ENCODE results near the gene ATP2A3.

Gene ATP2A3

GRCh38 chr17:3921006-3921405, 43.2 kb downstream of the ATP2A3 start:
- no peak overlapping the region for H3K4me2 ChIP-seq (ENCODE audit: low read depth, low read length, poor library complexity, severe bottlenecking)

GRCh38 chr17:3919123-3919624, 45.1 kb downstream of the ATP2A3 start:
- H3K4me1 ChIP-seq (ENCODE audit: insufficient read depth, low read length, poor library complexity, severe bottlenecking): peaks cover 35% of the 10 kb centered on the region
- no peak overlapping the region for H2AFZ ChIP-seq (ENCODE audit: low read length)
- H3K4me3 ChIP-seq (ENCODE audit: low read length, poor library complexity, severe bottlenecking): no peak overlapping the region
- peaks cover 40% of the 10 kb centered on the region for H3K79me2 ChIP-seq (ENCODE audit: insufficient read depth, low read length)
- no peaks in the 10 kb centered on the region for H3F3A ChIP-seq (ENCODE audit: low read depth)
- no peaks in the 10 kb centered on the region for H3K9me3 ChIP-seq (ENCODE audit: insufficient read depth, low read depth, low read length)
- TF ChIP-seq EZH2phosphoT487 (IDR thresholded peaks at IDR 0.05; ENCODE audit: borderline replicate concordance) (no peak), CTCF (conservative IDR thresholded peaks at IDR 0.05; ENCODE audit: low read length) (no peak)
- H3K36me3 ChIP-seq (ENCODE audit: insufficient read depth, low read length): peaks cover 2% of the 10 kb centered on the region; the same call in 1 of the 2 replicates
- H3K4me2 ChIP-seq (ENCODE audit: low read depth, low read length, poor library complexity, severe bottlenecking): peak overlapping the region; percentile 39
- no peaks in the 10 kb centered on the region for H3K9me2 ChIP-seq (replicated peaks; ENCODE audit: low read depth, low read length)
- H3K27me3 ChIP-seq (ENCODE audit: insufficient read depth, low read length, poor library complexity, severe bottlenecking): no peaks in the 10 kb centered on the region
- H3K9ac ChIP-seq (ENCODE audit: low read depth, low read length, poor library complexity, severe bottlenecking): peak overlapping the region; percentile 54
- peaks cover 14% of the 10 kb centered on the region for H4K20me1 ChIP-seq (ENCODE audit: insufficient read depth, low read length, poor library complexity, severe bottlenecking)

More at GRCh38 chr17:3921006-3921405, 43.2 kb downstream of the ATP2A3 start:
- H3K4me3 ChIP-seq (ENCODE audit: low read length, poor library complexity, severe bottlenecking): no peak overlapping the region
- no peaks in the 10 kb centered on the region for H4K20me1 ChIP-seq (ENCODE audit: insufficient read depth, low read length, poor library complexity, severe bottlenecking)
- H3K27me3 ChIP-seq (ENCODE audit: insufficient read depth, low read length, poor library complexity, severe bottlenecking): no peaks in the 10 kb centered on the region
- peaks cover 27% of the 10 kb centered on the region for H3K4me1 ChIP-seq (ENCODE audit: insufficient read depth, low read length, poor library complexity, severe bottlenecking)
- H3F3A ChIP-seq (ENCODE audit: low read depth): no peaks in the 10 kb centered on the region
- peak overlapping the region; percentile 19 for H3K9ac ChIP-seq (ENCODE audit: low read depth, low read length, poor library complexity, severe bottlenecking)
- H3K9me3 ChIP-seq (ENCODE audit: insufficient read depth, low read depth, low read length): no peaks in the 10 kb centered on the region
- TF ChIP-seq EZH2phosphoT487 (IDR thresholded peaks at IDR 0.05; ENCODE audit: borderline replicate concordance): no peak
- TF ChIP-seq CTCF (conservative IDR thresholded peaks at IDR 0.05; ENCODE audit: low read length): no peak
- H3K9me2 ChIP-seq (replicated peaks; ENCODE audit: low read depth, low read length): no peaks in the 10 kb centered on the region
- peaks cover 17% of the 10 kb centered on the region; the same call in 1 of the 2 replicates for H3K36me3 ChIP-seq (ENCODE audit: insufficient read depth, low read length)
- H3K79me2 ChIP-seq (ENCODE audit: insufficient read depth, low read length): peaks cover 22% of the 10 kb centered on the region
- no peak overlapping the region for H2AFZ ChIP-seq (ENCODE audit: low read length)

GRCh38 chr17:3918372-3919122, 45.7 kb downstream of the ATP2A3 start:
- H3K4me3 ChIP-seq (ENCODE audit: low read length, poor library complexity, severe bottlenecking): no peak overlapping the region
- peaks cover 39% of the 10 kb centered on the region for H3K4me1 ChIP-seq (ENCODE audit: insufficient read depth, low read length, poor library complexity, severe bottlenecking)
- no peaks in the 10 kb centered on the region; the same call in 1 of the 2 replicates for H3K36me3 ChIP-seq (ENCODE audit: insufficient read depth, low read length)
- no peaks in the 10 kb centered on the region for H3K27me3 ChIP-seq (ENCODE audit: insufficient read depth, low read length, poor library complexity, severe bottlenecking)
- peak overlapping the region; percentile 54 for H3K9ac ChIP-seq (ENCODE audit: low read depth, low read length, poor library complexity, severe bottlenecking)
- peak overlapping the region; percentile 39 for H3K4me2 ChIP-seq (ENCODE audit: low read depth, low read length, poor library complexity, severe bottlenecking)
- H2AFZ ChIP-seq (ENCODE audit: low read length): no peak overlapping the region
- peaks cover 19% of the 10 kb centered on the region for H4K20me1 ChIP-seq (ENCODE audit: insufficient read depth, low read length, poor library complexity, severe bottlenecking)
- no peaks in the 10 kb centered on the region for H3K9me3 ChIP-seq (ENCODE audit: insufficient read depth, low read depth, low read length)
- TF ChIP-seq EZH2phosphoT487 (IDR thresholded peaks at IDR 0.05; ENCODE audit: borderline replicate concordance) (no peak), CTCF (conservative IDR thresholded peaks at IDR 0.05; ENCODE audit: low read length) (no peak)
- H3K9me2 ChIP-seq (replicated peaks; ENCODE audit: low read depth, low read length): no peaks in the 10 kb centered on the region
- H3F3A ChIP-seq (ENCODE audit: low read depth): no peaks in the 10 kb centered on the region
- peaks cover 46% of the 10 kb centered on the region for H3K79me2 ChIP-seq (ENCODE audit: insufficient read depth, low read length)
